Suprapubic skin (tissue), 4 donors: Measurements from ENCODE around the gene CLCF1.

Source experiments
- CTCF ChIP-seq, 2 donors: fragments of 200-600 bp in 1 of 2; fragments of 450-650 bp in 1 of 2; sonication (generic) in 1 of 2; IDR thresholded peaks; one replicate each; pipeline ENCODE4 v1.5.1; 2016 to 2019; ENCODE audit warnings: antibody characterized with exemption in 2 of 2, mild to moderate bottlenecking in 1 of 2, moderate library complexity in 1 of 2
- EP300 ChIP-seq: sonication (generic); formaldehyde crosslinking; IDR thresholded peaks from one replicate; pipeline ENCODE4 v1.6.1; 2017; ENCODE audit warnings: antibody characterized with exemption
- POLR2A ChIP-seq, 2 donors: fragments of 450-650 bp; IDR thresholded peaks; one replicate each; pipeline ENCODE4 v1.6.1; 2017; ENCODE audit warnings: antibody characterized with exemption in 2 of 2, mild to moderate bottlenecking in 2 of 2, moderate library complexity in 2 of 2
- POLR2AphosphoS5 ChIP-seq, 3 donors: sonication (generic); formaldehyde crosslinking; IDR thresholded peaks; one replicate each; pipeline ENCODE4 v1.6.1; 2017; ENCODE audit warnings: antibody characterized with exemption in 3 of 3

- TF ChIP-seq CTCF (IDR thresholded peaks at IDR 0.05) (no peak), POLR2A (IDR thresholded peaks at IDR 0.05) (no peak), EP300 (no peak), POLR2AphosphoS5 (IDR thresholded peaks at IDR 0.05) (no peak)
These were observed 5.6 kb downstream of the CLCF1 start for GRCh38 chr11:67367761-67368227.
